LNCaP clone FGC (cell line): ENCODE results near the gene CASQ1.

ENCODE experiments used
- DNase-seq: peaks from one replicate; pipeline ENCODE4 v3.0.0-alpha.2; 2011; ENCODE audit warnings: low read depth
- H3K4me3 ChIP-seq: 2 replicates; pipeline ENCODE4 v1.5.1; 2011; ENCODE audit warnings: mild to moderate bottlenecking, low read depth, low read length, control low read depth
- TF ChIP-seq, protein P1 (sequence below): IDR thresholded peaks from 2 replicates; pipeline ENCODE4 v1.5.1; 2012; ENCODE audit warnings: mild to moderate bottlenecking; ENCODE audit not compliant: control insufficient read depth, insufficient read depth; ENCODE audit errors: extremely low read depth

The CASQ1 gene

DNA sequence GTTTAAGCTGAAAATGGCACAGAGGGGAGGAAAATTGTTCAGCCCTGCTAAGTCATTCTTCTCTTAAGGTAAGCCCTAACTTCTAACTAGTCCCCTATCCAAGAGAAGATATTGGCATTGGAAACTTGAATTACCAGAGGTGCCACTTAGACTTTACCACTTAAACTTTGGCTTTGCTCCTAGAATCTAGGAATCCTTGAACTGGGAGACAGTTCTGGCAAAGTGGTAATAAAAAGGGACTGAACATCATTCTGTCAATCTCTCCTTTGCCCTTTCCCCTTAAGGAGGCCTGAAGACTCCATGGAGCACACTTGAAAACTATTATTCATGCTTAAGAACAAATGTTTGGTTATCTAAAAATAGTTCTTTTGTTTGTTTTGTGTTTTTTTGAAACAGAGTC is 30.5 kb upstream of the CASQ1 start:
- peak; percentile 91 for DNase-seq
- TF ChIP-seq, protein P1, sequence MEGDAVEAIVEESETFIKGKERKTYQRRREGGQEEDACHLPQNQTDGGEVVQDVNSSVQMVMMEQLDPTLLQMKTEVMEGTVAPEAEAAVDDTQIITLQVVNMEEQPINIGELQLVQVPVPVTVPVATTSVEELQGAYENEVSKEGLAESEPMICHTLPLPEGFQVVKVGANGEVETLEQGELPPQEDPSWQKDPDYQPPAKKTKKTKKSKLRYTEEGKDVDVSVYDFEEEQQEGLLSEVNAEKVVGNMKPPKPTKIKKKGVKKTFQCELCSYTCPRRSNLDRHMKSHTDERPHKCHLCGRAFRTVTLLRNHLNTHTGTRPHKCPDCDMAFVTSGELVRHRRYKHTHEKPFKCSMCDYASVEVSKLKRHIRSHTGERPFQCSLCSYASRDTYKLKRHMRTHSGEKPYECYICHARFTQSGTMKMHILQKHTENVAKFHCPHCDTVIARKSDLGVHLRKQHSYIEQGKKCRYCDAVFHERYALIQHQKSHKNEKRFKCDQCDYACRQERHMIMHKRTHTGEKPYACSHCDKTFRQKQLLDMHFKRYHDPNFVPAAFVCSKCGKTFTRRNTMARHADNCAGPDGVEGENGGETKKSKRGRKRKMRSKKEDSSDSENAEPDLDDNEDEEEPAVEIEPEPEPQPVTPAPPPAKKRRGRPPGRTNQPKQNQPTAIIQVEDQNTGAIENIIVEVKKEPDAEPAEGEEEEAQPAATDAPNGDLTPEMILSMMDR, result no peak

GRCh38 chr1:160161965-160162705 is 28.2 kb upstream of the CASQ1 start:
- no peak for DNase-seq
- no peak overlapping the region for H3K4me3 ChIP-seq
- TF ChIP-seq, protein P1, result no peak; the same call in 1 of the 2 replicates

More for the DNA sequence above, 30.5 kb upstream of the CASQ1 start:
- H3K4me3 ChIP-seq, result no peak overlapping the region

- DNase-seq, result no peak
Measured at GRCh38 chr1:160162931-160163330, 27.4 kb upstream of the CASQ1 start.

DNA sequence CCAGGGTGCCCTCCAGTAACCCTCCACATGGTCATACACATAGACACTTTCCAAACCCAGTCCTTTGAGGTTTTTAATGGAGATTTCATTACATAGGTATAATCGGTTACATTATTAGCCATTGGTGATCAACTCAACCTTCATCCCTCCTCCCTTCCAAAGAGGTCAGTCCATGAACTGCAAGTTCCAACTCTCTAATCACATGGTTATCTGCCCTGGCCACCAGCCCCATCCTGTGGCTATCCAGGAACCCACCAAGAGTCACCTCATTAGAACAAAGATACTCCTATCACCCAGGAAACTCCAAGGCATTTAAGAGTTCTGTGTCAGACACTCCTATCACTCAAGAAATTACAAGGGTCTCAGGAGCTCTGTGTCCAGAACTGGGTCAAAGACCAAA is 26.8 kb upstream of the CASQ1 start:
- TF ChIP-seq, protein P1, result 0 out of 2 replicates have a peak, but pooled peaks have one; percentile 2
- DNase-seq, result no peak
- no peak overlapping the region for H3K4me3 ChIP-seq

More at GRCh38 chr1:160162931-160163330, 27.4 kb upstream of the CASQ1 start:
- TF ChIP-seq, protein P1, result no peak
- H3K4me3 ChIP-seq, result no peak overlapping the region

- DNase-seq, result no peak
- TF ChIP-seq, protein P1, result no peak
- H3K4me3 ChIP-seq, result no peak overlapping the region
Measured at GRCh38 chr1:160164121-160164520, 26.3 kb upstream of the CASQ1 start.

DNA sequence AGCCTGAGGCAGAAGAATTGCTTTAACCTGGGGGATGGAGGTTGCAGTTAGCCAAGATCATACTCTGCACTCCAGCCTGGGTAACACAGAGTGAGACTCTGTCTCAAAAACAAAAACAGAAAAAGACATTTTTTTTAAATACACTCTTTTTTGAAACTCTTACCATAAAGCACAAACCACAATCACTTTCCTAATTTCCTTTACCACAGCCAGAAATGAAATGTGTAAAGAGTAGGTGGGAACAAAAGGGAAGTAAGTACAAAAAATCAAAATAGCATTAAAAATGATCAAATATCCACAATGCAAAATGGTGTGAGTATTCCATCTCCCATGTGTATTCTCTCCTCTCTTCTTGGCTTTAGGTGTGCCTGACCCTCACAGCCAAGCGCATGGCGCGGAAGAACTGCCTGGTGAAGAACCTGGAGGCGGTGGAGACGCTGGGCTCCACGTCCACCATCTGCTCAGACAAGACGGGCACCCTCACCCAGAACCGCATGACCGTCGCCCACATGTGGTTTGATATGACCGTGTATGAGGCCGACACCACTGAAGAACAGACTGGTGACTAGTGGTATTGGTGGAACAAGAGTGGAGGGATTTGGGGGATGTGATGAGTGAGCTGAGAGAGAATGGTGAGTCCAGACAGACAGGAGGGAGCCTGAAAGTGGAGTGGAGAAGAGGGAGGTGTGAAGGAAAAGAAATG is 24.1 kb upstream of the CASQ1 start:
- H3K4me3 ChIP-seq, result no peak overlapping the region
- TF ChIP-seq, protein P1, result no peak
- no peak for DNase-seq
